ENCODE results near the gene LRRC55. TPM values are rescaled to one million over a fixed set of nuclear protein-coding genes. Genes with fewer than 3 reads are reported as not detected.

Gene LRRC55
- total RNA-seq, 1 experiment from 2014 or later = not detected

- TF ChIP-seq EZH2phosphoT487 (IDR thresholded peaks at IDR 0.05; ENCODE audit: borderline replicate concordance) (no peak), EGR1 (IDR thresholded peaks at IDR 0.05; ENCODE audit: low read depth) (no peak), REST (IDR thresholded peaks at IDR 0.05; ENCODE audit: low read depth) (no peak), EZH2 (IDR thresholded peaks at IDR 0.05) (no peak), ATF3 (IDR thresholded peaks at IDR 0.05) (no peak), POLR2A (IDR thresholded peaks at IDR 0.05; ENCODE audit: borderline replicate concordance, extremely low read depth, insufficient read depth, insufficient read length) (no peak)
Observed at GRCh38 chr11:57179681-57180080, 2.1 kb upstream of the LRRC55 start (continued).

DNA sequence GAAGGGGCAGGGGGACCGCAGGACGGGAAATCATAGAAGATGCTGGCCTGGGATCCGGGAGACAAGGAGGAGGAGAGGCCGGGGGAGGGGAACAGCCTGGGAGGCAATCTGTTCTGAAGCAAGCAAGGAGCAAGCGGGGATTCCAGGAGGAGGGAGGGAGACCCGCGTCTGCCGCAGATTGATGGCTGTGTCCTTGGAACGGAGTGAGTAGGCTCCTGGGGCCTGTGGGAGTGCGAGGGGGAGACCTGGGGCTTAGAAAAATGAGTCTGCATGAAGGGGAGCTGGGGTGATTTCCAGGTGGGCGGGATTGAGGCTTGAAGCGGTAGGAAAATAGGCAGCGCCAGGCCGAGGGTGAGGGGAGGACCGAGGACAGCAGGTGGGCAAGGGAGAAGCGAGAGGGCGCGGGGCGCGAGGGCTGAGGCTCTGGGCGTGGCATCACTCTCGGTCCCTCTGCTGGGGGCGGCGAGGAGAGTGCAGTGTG, 1.6 kb upstream of the LRRC55 start:
- BruUV-seq (replicated peaks) = no TSS peak
- no peaks in the 10 kb centered on the region for H3K9me3 ChIP-seq (ENCODE audit: control insufficient read depth in 1 of 2, insufficient read depth in 1 of 2, low read depth in 1 of 2, low read length in 2 of 2)

More for the DNA sequence above, 1.6 kb upstream of the LRRC55 start:
- DNase-seq (ENCODE audit: low read depth, low spot score) (no peak), ATAC-seq (no peak)
- intact Hi-C loops (cut with micrococcal nuclease) = no loop called here
- Histone ChIP-seq H3K27me3 (ENCODE audit: insufficient read depth, low read length) (peaks cover 10% of the 10 kb centered on the region), H3K9ac (ENCODE audit: low read length) (no peak overlapping the region), H3K9me2 (ENCODE audit: insufficient read depth) (no peaks in the 10 kb centered on the region), H2AFZ (ENCODE audit: low read depth, low read length, poor library complexity, severe bottlenecking) (no peak overlapping the region), H3K4me2 (ENCODE audit: low read length) (no peak overlapping the region), H3K4me1 (ENCODE audit: control insufficient read depth in 1 of 2, insufficient read depth in 2 of 2, low read length in 2 of 2) (no peaks in the 10 kb centered on the region), H3K36me3 (ENCODE audit: control insufficient read depth in 1 of 2, insufficient read depth in 2 of 2, low read length in 2 of 2) (no peaks in the 10 kb centered on the region; a peak in 1 of 4 replicates), H4K20me1 (ENCODE audit: insufficient read depth) (no peaks in the 10 kb centered on the region), H3K79me2 (ENCODE audit: insufficient read depth, low read length) (no peaks in the 10 kb centered on the region), H3K27ac (ENCODE audit: low read depth, low read length) (no peak overlapping the region), H3K4me3 (replicated peaks in 1 of 2; ENCODE audit: low read depth in 1 of 2, low read length in 2 of 2) (no peak overlapping the region)
- TF ChIP-seq EZH2phosphoT487 (IDR thresholded peaks at IDR 0.05; ENCODE audit: borderline replicate concordance) (no peak), CTCF (IDR thresholded peaks at IDR 0.05 in 2 of 3, conservative IDR thresholded peaks at IDR 0.05 in 1 of 3; ENCODE audit: borderline replicate concordance in 1 of 3, insufficient read depth in 1 of 3, low read depth in 2 of 3, low read length in 2 of 3) (no peak), SRF (IDR thresholded peaks at IDR 0.05; ENCODE audit: low read depth) (no peak), ZNF274 (IDR thresholded peaks at IDR 0.05; ENCODE audit: low read depth, low read length) (no peak), ELF1 (IDR thresholded peaks at IDR 0.05; ENCODE audit: borderline replicate concordance, low read depth) (no peak), POLR2A (IDR thresholded peaks at IDR 0.05; ENCODE audit: borderline replicate concordance, extremely low read depth, insufficient read depth, insufficient read length) (no peak), FOSL1 (IDR thresholded peaks at IDR 0.05; ENCODE audit: low read depth) (no peak), EGR1 (IDR thresholded peaks at IDR 0.05; ENCODE audit: low read depth) (no peak), SP1 (IDR thresholded peaks at IDR 0.05; ENCODE audit: low read depth) (no peak), REST (IDR thresholded peaks at IDR 0.05; ENCODE audit: low read depth) (no peak)
- TF ChIP-seq, protein P1, sequence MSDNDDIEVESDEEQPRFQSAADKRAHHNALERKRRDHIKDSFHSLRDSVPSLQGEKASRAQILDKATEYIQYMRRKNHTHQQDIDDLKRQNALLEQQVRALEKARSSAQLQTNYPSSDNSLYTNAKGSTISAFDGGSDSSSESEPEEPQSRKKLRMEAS (IDR thresholded peaks at IDR 0.05) = no peak
- POLR2A ChIA-PET = no interaction called here
- RAD21 ChIA-PET (ENCODE audit: low non-redundant PET in 1 of 2, low total read pairs in 2 of 2, uncharacterized antibody in 2 of 2, unreplicated experiment in 2 of 2) = no interaction called here
- CTCF ChIA-PET = no interaction called here
